HG02970 (cell line): ENCODE results near the gene SLC25A34.

Experiments used
- ATAC-seq: cut with Tn5 transposase; IDR thresholded peaks from one replicate; pipeline ENCODE4 v1.9.1; 2021; ENCODE audit warnings: mild to moderate bottlenecking, moderate library complexity, moderate number of reproducible peaks; ENCODE audit not compliant: unreplicated experiment, low FRiP score

SLC25A34 gene

GRCh38 chr1:15748690-15749398, 12.8 kb downstream of the SLC25A34 start:
- no peak for ATAC-seq

GRCh38 chr1:15749399-15750291, 13.6 kb downstream of the SLC25A34 start:
- no peak for ATAC-seq

- ATAC-seq = no peak
Measured at GRCh38 chr1:15750924-15751323, 14.9 kb downstream of the SLC25A34 start.

GRCh38 chr1:15751717-15752116, 15.7 kb downstream of the SLC25A34 start:
- ATAC-seq = no peak

GRCh38 chr1:15753776-15754175, 17.7 kb downstream of the SLC25A34 start:
- no peak for ATAC-seq

GRCh38 chr1:15755021-15755645, 19.1 kb downstream of the SLC25A34 start:
- no peak for ATAC-seq

- no peak for ATAC-seq
Measured at GRCh38 chr1:15755646-15756040, 19.6 kb downstream of the SLC25A34 start.

GRCh38 chr1:15756143-15757015, 20.3 kb downstream of the SLC25A34 start:
- no peak for ATAC-seq

- no peak for ATAC-seq
Measured at GRCh38 chr1:15757016-15757543, 21.0 kb downstream of the SLC25A34 start.

- no peak for ATAC-seq
Measured at GRCh38 chr1:15757575-15758342, 21.7 kb downstream of the SLC25A34 start.

- no peak for ATAC-seq
Measured at GRCh38 chr1:15758343-15758931, 22.4 kb downstream of the SLC25A34 start, which contains the start of gene FBLIM1. FBLIM1 (plus strand) TSS chr1:15758795; CDS start chr1:15764984, 6,189 bp downstream.

- no peak for ATAC-seq
Measured at GRCh38 chr1:15758953-15759661, 23.0 kb downstream of the SLC25A34 start.

- ATAC-seq = no peak
Measured at GRCh38 chr1:15760520-15761211, 24.6 kb downstream of the SLC25A34 start.

GRCh38 chr1:15761366-15762128, 25.5 kb downstream of the SLC25A34 start:
- no peak for ATAC-seq

GRCh38 chr1:15762546-15762945, 26.5 kb downstream of the SLC25A34 start:
- no peak for ATAC-seq

- no peak for ATAC-seq
Measured at GRCh38 chr1:15764269-15764764, 28.3 kb downstream of the SLC25A34 start.

- no peak for ATAC-seq
Measured at GRCh38 chr1:15764890-15765289, 28.8 kb downstream of the SLC25A34 start.
